ENCODE data around the gene ELMOD3. TPM values are rescaled to one million over a fixed set of nuclear protein-coding genes. Genes with fewer than 3 reads are reported as not detected.

The ELMOD3 gene
- total and polyA plus RNA-seq, 9 of the 15 experiments (the other 6 are each of a cell fraction or from before 2014, with no cell fraction given) = 2.7 to 18.7 (median 11.6) TPM

- no peak for TF ChIP-seq ZNF347 (CRISPR knock-in tag; IDR thresholded peaks at IDR 0.05; ENCODE audit: low read depth)
- TF ChIP-seq ZNF609 (CRISPR knock-in tag; IDR thresholded peaks at IDR 0.05; ENCODE audit: borderline replicate concordance) = no peak
- TF ChIP-seq STAT5B (CRISPR knock-in tag; IDR thresholded peaks at IDR 0.05) = no peak
- no peak for TF ChIP-seq ZKSCAN8 (CRISPR knock-in tag; IDR thresholded peaks at IDR 0.05)
- TF ChIP-seq MIER1 (IDR thresholded peaks at IDR 0.05; ENCODE audit: low read depth) = no peak
- TF ChIP-seq ZNF146 (CRISPR knock-in tag; IDR thresholded peaks at IDR 0.05; ENCODE audit: unreplicated experiment) = no peak
- TF ChIP-seq ATF3 (IDR thresholded peaks at IDR 0.05) = peak; percentile 70
- TF ChIP-seq ATF3 (CRISPR knock-in tag; conservative IDR thresholded peaks at IDR 0.05) = peak; percentile 13; the same call in 1 of the 2 replicates
- no peak for TF ChIP-seq GABPB2 (CRISPR knock-in tag; conservative IDR thresholded peaks at IDR 0.05)
- TF ChIP-seq RBM14 (IDR thresholded peaks at IDR 0.05; ENCODE audit: borderline replicate concordance, insufficient read depth, low read depth, low read length) = no peak
Measured at GRCh38 chr2:85327822-85328617, 26.5 kb upstream of the ELMOD3 start, which contains the start of gene TGOLN2 (continued).

Measured in K562 (cell line).